ENCODE results near the gene SNX30. TPM values are rescaled to one million over a fixed set of nuclear protein-coding genes. Genes with fewer than 3 reads are reported as not detected.

SNX30 gene
- total and polyA plus RNA-seq, 4 donors: 1.8 to 13.5 (median 6.5) TPM

GRCh38 chr9:112880650-112881049 lies 130.1 kb downstream of the SNX30 start (continued):
- no peak for TF ChIP-seq REST (IDR thresholded peaks at IDR 0.05)
- TF ChIP-seq HNF4A (conservative IDR thresholded peaks at IDR 0.05): no peak
- TF ChIP-seq HNF4G (IDR thresholded peaks at IDR 0.05): no peak
- no peak for TF ChIP-seq JUND (IDR thresholded peaks at IDR 0.05)
- TF ChIP-seq TAF1 (conservative IDR thresholded peaks at IDR 0.05): no peak

- H3K4me1 ChIP-seq (ENCODE audit: control insufficient read depth in 4 of 4, insufficient read depth in 4 of 4, low read length in 3 of 4): no peaks in the 10 kb centered on the region
- no peak overlapping the region for H3K4me3 ChIP-seq (ENCODE audit: low read depth in 1 of 3, low read length in 3 of 3)
- no peaks in the 10 kb centered on the region for H3K9me3 ChIP-seq (ENCODE audit: control insufficient read depth in 4 of 4, low read length in 3 of 4)
- H3K27ac ChIP-seq (ENCODE audit: low read depth in 1 of 2, low read length in 2 of 2): no peak overlapping the region
- H3K27me3 ChIP-seq (ENCODE audit: control insufficient read depth in 4 of 4, insufficient read depth in 4 of 4, low read length in 3 of 4): no peaks in the 10 kb centered on the region
- no peak for DNase-seq (ENCODE audit: low spot score)
- H3K36me3 ChIP-seq (ENCODE audit: control insufficient read depth in 4 of 4, insufficient read depth in 3 of 4, low read depth in 1 of 4, low read length in 3 of 4): peaks cover 0 to 5% (median 0%) of the 10 kb centered on the region in 4 donors
- 96% methylated on average over 7 of the region's 7 CpGs for WGBS
- TF ChIP-seq ZBTB33 (IDR thresholded peaks at IDR 0.05) (no peak), EGR1 (IDR thresholded peaks at IDR 0.05; ENCODE audit: low read depth in 2 of 2) (no peak), TAF1 (conservative IDR thresholded peaks at IDR 0.05) (no peak), HNF4G (IDR thresholded peaks at IDR 0.05) (no peak), JUND (IDR thresholded peaks at IDR 0.05) (no peak), SP1 (IDR thresholded peaks at IDR 0.05) (no peak), GABPA (IDR thresholded peaks at IDR 0.05 in 1 of 2, conservative IDR thresholded peaks at IDR 0.05 in 1 of 2) (no peak), YY1 (IDR thresholded peaks at IDR 0.05) (no peak), FOXA2 (IDR thresholded peaks at IDR 0.05) (no peak), ATF3 (IDR thresholded peaks at IDR 0.05) (no peak), HNF4A (conservative IDR thresholded peaks at IDR 0.05) (no peak), FOXA1 (IDR thresholded peaks at IDR 0.05) (no peak), MAX (IDR thresholded peaks at IDR 0.05) (no peak), RAD21 (IDR thresholded peaks at IDR 0.05) (no peak), NR2F2 (IDR thresholded peaks at IDR 0.05) (no peak), REST (IDR thresholded peaks at IDR 0.05) (no peak)
- H3K9ac ChIP-seq (ENCODE audit: low read depth in 1 of 2, low read length in 2 of 2): no peak overlapping the region
Measured at GRCh38 chr9:112881331-112881730, 130.8 kb downstream of the SNX30 start.

Data from liver (tissue), 9 donors.